Memory B cell (primary cell): Measurements from ENCODE around the gene KRT35.

Experiments used
- ATAC-seq: fragments of 150-1000 bp; cut with Tn5 transposase; 2 replicates; pipeline ENCODE4 v1.10.0; 2021; ENCODE audit warnings: low read depth, mild to moderate bottlenecking, moderate library complexity
- DNase-seq, 2 donors: peaks; one replicate each; pipeline ENCODE4 v3.0.0; 2022; ENCODE audit warnings: low spot score in 2 of 2
- H3K27ac Mint-ChIP-seq: one replicate; pipeline ENCODE4 v1.8.0; 2022; ENCODE audit warnings: mild to moderate bottlenecking, moderate library complexity, mixed read lengths
- H3K27me3 Mint-ChIP-seq: one replicate; pipeline ENCODE4 v1.8.0; 2022; ENCODE audit warnings: mixed read lengths
- H3K36me3 Mint-ChIP-seq: one replicate; pipeline ENCODE4 v1.8.0; 2022; ENCODE audit warnings: mild to moderate bottlenecking, mixed read lengths
- H3K4me1 Mint-ChIP-seq: one replicate; pipeline ENCODE4 v1.8.0; 2022; ENCODE audit warnings: mixed read lengths
- H3K4me3 Mint-ChIP-seq: one replicate; pipeline ENCODE4 v1.8.0; 2022; ENCODE audit warnings: mild to moderate bottlenecking, moderate library complexity, mixed read lengths
- H3K9me3 Mint-ChIP-seq: one replicate; pipeline ENCODE4 v1.8.0; 2022; ENCODE audit warnings: mixed read lengths

KRT35 gene

GRCh38 chr17:41464682-41465081 is 16.3 kb downstream of the KRT35 start:
- DNase-seq: no peak
- Mint-ChIP-seq H3K4me3 (no peak overlapping the region), H3K4me1 (no peaks in the 10 kb centered on the region), H3K36me3 (no peaks in the 10 kb centered on the region), H3K27me3 (peaks cover 11% of the 10 kb centered on the region), H3K9me3 (no peaks in the 10 kb centered on the region), H3K27ac (no peak overlapping the region)
- no peak for ATAC-seq

GRCh38 chr17:41464173-41464572 is 16.8 kb downstream of the KRT35 start:
- Mint-ChIP-seq H3K4me3 (no peak overlapping the region), H3K36me3 (no peaks in the 10 kb centered on the region), H3K27me3 (peaks cover 11% of the 10 kb centered on the region), H3K9me3 (no peaks in the 10 kb centered on the region), H3K27ac (no peak overlapping the region), H3K4me1 (no peaks in the 10 kb centered on the region)
- ATAC-seq (no peak), DNase-seq (no peak)

GRCh38 chr17:41463746-41464145 is 17.2 kb downstream of the KRT35 start:
- no peak overlapping the region for H3K27ac Mint-ChIP-seq
- peaks cover 13% of the 10 kb centered on the region for H3K27me3 Mint-ChIP-seq
- H3K4me1 Mint-ChIP-seq: no peaks in the 10 kb centered on the region
- no peaks in the 10 kb centered on the region for H3K9me3 Mint-ChIP-seq
- no peak for ATAC-seq
- no peak overlapping the region for H3K4me3 Mint-ChIP-seq
- no peak for DNase-seq
- H3K36me3 Mint-ChIP-seq: no peaks in the 10 kb centered on the region

GRCh38 chr17:41462705-41463104 is 18.2 kb downstream of the KRT35 start:
- H3K4me1 Mint-ChIP-seq: no peaks in the 10 kb centered on the region
- no peak overlapping the region for H3K4me3 Mint-ChIP-seq
- no peaks in the 10 kb centered on the region for H3K36me3 Mint-ChIP-seq
- DNase-seq (no peak), ATAC-seq (no peak)
- peaks cover 11% of the 10 kb centered on the region for H3K27me3 Mint-ChIP-seq
- no peak overlapping the region for H3K27ac Mint-ChIP-seq
- H3K9me3 Mint-ChIP-seq: no peaks in the 10 kb centered on the region

GRCh38 chr17:41457676-41458075 is 23.3 kb downstream of the KRT35 start:
- H3K36me3 Mint-ChIP-seq: no peaks in the 10 kb centered on the region
- H3K9me3 Mint-ChIP-seq: no peaks in the 10 kb centered on the region
- no peaks in the 10 kb centered on the region for H3K4me1 Mint-ChIP-seq
- no peak overlapping the region for H3K4me3 Mint-ChIP-seq
- DNase-seq (no peak), ATAC-seq (no peak)
- peaks cover 9% of the 10 kb centered on the region for H3K27me3 Mint-ChIP-seq
- H3K27ac Mint-ChIP-seq: no peak overlapping the region

GRCh38 chr17:41456204-41456603 is 24.7 kb downstream of the KRT35 start:
- no peak for DNase-seq
- Mint-ChIP-seq H3K9me3 (no peaks in the 10 kb centered on the region), H3K36me3 (no peaks in the 10 kb centered on the region), H3K27me3 (peaks cover 9% of the 10 kb centered on the region), H3K27ac (no peak overlapping the region), H3K4me3 (no peak overlapping the region), H3K4me1 (no peaks in the 10 kb centered on the region)
- no peak for ATAC-seq

- ATAC-seq: no peak
- Mint-ChIP-seq H3K27ac (no peak overlapping the region), H3K27me3 (peaks cover 6% of the 10 kb centered on the region), H3K4me3 (no peak overlapping the region), H3K4me1 (no peaks in the 10 kb centered on the region), H3K9me3 (no peaks in the 10 kb centered on the region), H3K36me3 (no peaks in the 10 kb centered on the region)
- no peak for DNase-seq
Measured at GRCh38 chr17:41455236-41455635, 25.7 kb downstream of the KRT35 start.

GRCh38 chr17:41453066-41453465 is 27.9 kb downstream of the KRT35 start:
- Mint-ChIP-seq H3K4me1 (no peaks in the 10 kb centered on the region), H3K36me3 (no peaks in the 10 kb centered on the region), H3K4me3 (no peak overlapping the region), H3K27ac (no peak overlapping the region), H3K9me3 (no peaks in the 10 kb centered on the region), H3K27me3 (peaks cover 12% of the 10 kb centered on the region)
- ATAC-seq: no peak
- no peak for DNase-seq

- Mint-ChIP-seq H3K9me3 (no peaks in the 10 kb centered on the region), H3K4me3 (no peak overlapping the region), H3K36me3 (no peaks in the 10 kb centered on the region), H3K27ac (no peak overlapping the region), H3K27me3 (peaks cover 13% of the 10 kb centered on the region), H3K4me1 (no peaks in the 10 kb centered on the region)
- DNase-seq (no peak), ATAC-seq (no peak)
Measured at GRCh38 chr17:41452281-41452680, 28.7 kb downstream of the KRT35 start.

- Mint-ChIP-seq H3K9me3 (no peaks in the 10 kb centered on the region), H3K27me3 (peaks cover 15% of the 10 kb centered on the region), H3K36me3 (no peaks in the 10 kb centered on the region), H3K4me1 (no peaks in the 10 kb centered on the region), H3K27ac (no peak overlapping the region), H3K4me3 (no peak overlapping the region)
- DNase-seq: no peak
- no peak for ATAC-seq
Measured at GRCh38 chr17:41451154-41451728, 29.7 kb downstream of the KRT35 start.

GRCh38 chr17:41449008-41449407 is 31.9 kb downstream of the KRT35 start:
- no peaks in the 10 kb centered on the region for H3K9me3 Mint-ChIP-seq
- no peaks in the 10 kb centered on the region for H3K4me1 Mint-ChIP-seq
- DNase-seq (no peak), ATAC-seq (no peak)
- H3K36me3 Mint-ChIP-seq: no peaks in the 10 kb centered on the region
- H3K27ac Mint-ChIP-seq: no peak overlapping the region
- H3K4me3 Mint-ChIP-seq: no peak overlapping the region
- H3K27me3 Mint-ChIP-seq: peaks cover 19% of the 10 kb centered on the region

- Mint-ChIP-seq H3K36me3 (no peaks in the 10 kb centered on the region), H3K9me3 (no peaks in the 10 kb centered on the region), H3K4me3 (no peak overlapping the region), H3K4me1 (no peaks in the 10 kb centered on the region), H3K27me3 (peaks cover 15% of the 10 kb centered on the region), H3K27ac (no peak overlapping the region)
- DNase-seq (no peak), ATAC-seq (no peak)
Measured at GRCh38 chr17:41448506-41448905, 32.4 kb downstream of the KRT35 start.

GRCh38 chr17:41446806-41447205 is 34.1 kb downstream of the KRT35 start:
- DNase-seq: no peak
- Mint-ChIP-seq H3K27ac (no peak overlapping the region), H3K36me3 (no peaks in the 10 kb centered on the region), H3K4me1 (no peaks in the 10 kb centered on the region), H3K27me3 (peaks cover 23% of the 10 kb centered on the region), H3K4me3 (no peak overlapping the region), H3K9me3 (no peaks in the 10 kb centered on the region)
- no peak for ATAC-seq

GRCh38 chr17:41444640-41445039 is 36.3 kb downstream of the KRT35 start:
- peaks cover 30% of the 10 kb centered on the region for H3K27me3 Mint-ChIP-seq
- no peaks in the 10 kb centered on the region for H3K36me3 Mint-ChIP-seq
- DNase-seq: no peak
- H3K9me3 Mint-ChIP-seq: no peaks in the 10 kb centered on the region
- H3K27ac Mint-ChIP-seq: no peak overlapping the region
- H3K4me3 Mint-ChIP-seq: no peak overlapping the region
- no peak for ATAC-seq
- no peaks in the 10 kb centered on the region for H3K4me1 Mint-ChIP-seq

- H3K27ac Mint-ChIP-seq: no peak overlapping the region
- ATAC-seq: no peak
- H3K9me3 Mint-ChIP-seq: no peaks in the 10 kb centered on the region
- no peak overlapping the region for H3K4me3 Mint-ChIP-seq
- no peaks in the 10 kb centered on the region for H3K4me1 Mint-ChIP-seq
- no peak for DNase-seq
- peaks cover 30% of the 10 kb centered on the region for H3K27me3 Mint-ChIP-seq
- H3K36me3 Mint-ChIP-seq: no peaks in the 10 kb centered on the region
Measured at GRCh38 chr17:41444186-41444585, 36.8 kb downstream of the KRT35 start.
